ENCODE data around the gene RAX2.

DNA sequence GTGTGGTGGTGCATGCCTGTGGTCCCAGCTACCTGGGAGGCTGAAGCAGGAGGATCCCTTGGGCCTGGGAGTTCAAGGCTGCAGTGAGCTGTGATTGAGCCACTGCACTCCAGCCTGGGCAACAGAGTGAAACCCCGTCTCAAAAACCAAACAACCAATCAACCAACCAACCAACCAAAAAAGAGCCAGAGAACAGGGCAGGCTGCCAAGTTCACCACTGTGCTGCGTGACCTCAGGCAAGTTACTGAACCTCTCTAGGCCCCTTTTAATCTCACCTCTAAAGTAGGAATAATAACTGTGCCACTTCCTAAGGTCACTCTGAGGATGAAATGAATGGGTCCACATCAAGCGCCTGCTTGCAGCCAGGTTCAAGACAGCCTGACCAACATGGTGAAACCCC, 46.9 kb downstream of the RAX2 start:
- TF ChIP-seq, protein P1, sequence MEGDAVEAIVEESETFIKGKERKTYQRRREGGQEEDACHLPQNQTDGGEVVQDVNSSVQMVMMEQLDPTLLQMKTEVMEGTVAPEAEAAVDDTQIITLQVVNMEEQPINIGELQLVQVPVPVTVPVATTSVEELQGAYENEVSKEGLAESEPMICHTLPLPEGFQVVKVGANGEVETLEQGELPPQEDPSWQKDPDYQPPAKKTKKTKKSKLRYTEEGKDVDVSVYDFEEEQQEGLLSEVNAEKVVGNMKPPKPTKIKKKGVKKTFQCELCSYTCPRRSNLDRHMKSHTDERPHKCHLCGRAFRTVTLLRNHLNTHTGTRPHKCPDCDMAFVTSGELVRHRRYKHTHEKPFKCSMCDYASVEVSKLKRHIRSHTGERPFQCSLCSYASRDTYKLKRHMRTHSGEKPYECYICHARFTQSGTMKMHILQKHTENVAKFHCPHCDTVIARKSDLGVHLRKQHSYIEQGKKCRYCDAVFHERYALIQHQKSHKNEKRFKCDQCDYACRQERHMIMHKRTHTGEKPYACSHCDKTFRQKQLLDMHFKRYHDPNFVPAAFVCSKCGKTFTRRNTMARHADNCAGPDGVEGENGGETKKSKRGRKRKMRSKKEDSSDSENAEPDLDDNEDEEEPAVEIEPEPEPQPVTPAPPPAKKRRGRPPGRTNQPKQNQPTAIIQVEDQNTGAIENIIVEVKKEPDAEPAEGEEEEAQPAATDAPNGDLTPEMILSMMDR (conservative IDR thresholded peaks at IDR 0.05; ENCODE audit: low read length): no peak
- no peak for TF ChIP-seq EZH2phosphoT487 (IDR thresholded peaks at IDR 0.05; ENCODE audit: borderline replicate concordance)

Measured in Loucy (cell line).